Caco-2 (cell line): Measurements from ENCODE around the gene B3GNT7. TPM values are rescaled to one million over a fixed set of nuclear protein-coding genes. Genes with fewer than 3 reads are reported as not detected.

ENCODE experiments used
- BruUV-seq: library from RNA; stranded (reverse); fragments of 400-500 nt; replicated peaks from 2 replicates; lab custom pipeline; 2021; lab: Mats Ljungman, UMichigan
- CTCF ChIA-PET: fragments of 300-600 bp; sonication (Branson Sonifier 250); formaldehyde crosslinking; loops from one replicate; lab custom pipeline; 2022; ENCODE audit warnings: antibody characterized with exemption; lab: Charles Lee
- POLR2A ChIA-PET: fragments of 300-600 bp; sonication (Branson Sonifier 250); formaldehyde crosslinking; loops from one replicate; lab custom pipeline; 2022; ENCODE audit warnings: antibody characterized with exemption; lab: Charles Lee
- DNase-seq, 2 experiments: peaks; one replicate each; pipeline versions ENCODE4 v3.0.0 to v3.0.0-alpha.2; 2020 to 2022
- H3K27me3 ChIP-seq: replicated peaks from 2 replicates; pipeline ENCODE4 v1.6.0; 2011; ENCODE audit warnings: low read length; ENCODE audit not compliant: control insufficient read depth, insufficient read depth
- H3K36me3 ChIP-seq: 2 replicates; pipeline ENCODE4 v1.5.1; 2011; ENCODE audit warnings: low read length; ENCODE audit not compliant: control insufficient read depth, insufficient read depth
- H3K4me1 ChIP-seq: fragments of 250-450 bp; sonication (Bioruptor Pico); 2 replicates; pipeline ENCODE4 v1.5.1; 2020; ENCODE audit warnings: mild to moderate bottlenecking
- H3K4me3 ChIP-seq: 2 replicates; pipeline ENCODE4 v1.5.1; 2011; ENCODE audit warnings: low read depth, mild to moderate bottlenecking, control low read depth, low read length
- H3K9me3 ChIP-seq: fragments of 250-450 bp; sonication (Bioruptor Pico); 2 replicates; pipeline ENCODE4 v1.5.1; 2020; ENCODE audit warnings: mild to moderate bottlenecking, moderate library complexity
- H3K27ac Mint-ChIP-seq: one replicate; pipeline ENCODE4 v1.8.0; 2022; ENCODE audit warnings: mixed read lengths; ENCODE audit not compliant: unreplicated experiment
- H3K27me3 Mint-ChIP-seq: one replicate; pipeline ENCODE4 v1.8.0; 2022; ENCODE audit warnings: mixed read lengths; ENCODE audit not compliant: insufficient read depth, unreplicated experiment
- H3K36me3 Mint-ChIP-seq: one replicate; pipeline ENCODE4 v1.8.0; 2022; ENCODE audit warnings: mild to moderate bottlenecking, mixed read lengths; ENCODE audit not compliant: insufficient read depth, unreplicated experiment
- H3K4me1 Mint-ChIP-seq: one replicate; pipeline ENCODE4 v1.8.0; 2022; ENCODE audit warnings: low read depth, mixed read lengths; ENCODE audit not compliant: unreplicated experiment
- H3K4me3 Mint-ChIP-seq: one replicate; pipeline ENCODE4 v1.8.0; 2022; ENCODE audit warnings: mild to moderate bottlenecking, moderate library complexity, mixed read lengths; ENCODE audit not compliant: unreplicated experiment
- H3K9me3 Mint-ChIP-seq: one replicate; pipeline ENCODE4 v1.8.0; 2022; ENCODE audit warnings: mixed read lengths; ENCODE audit not compliant: unreplicated experiment
- intact Hi-C: fragments of 100-400 bp; cut with micrococcal nuclease; formaldehyde crosslinking; loops from one replicate; pipeline ENCODE4 v1.10.0; 2022; ENCODE audit not compliant: unreplicated experiment
- total RNA-seq: library from RNA; stranded (reverse); gene quantifications from 2 replicates; pipeline ENCODE4 v1.2.3, GENCODE V29; 2022
- TF ChIP-seq, protein P1 (sequence below), 2 experiments: fragments of 200-600 bp in 1 of 2; IDR thresholded peaks; 1 replicate in 1 of 2; 2 replicates in 1 of 2; pipeline versions ENCODE4 v1.5.1 to v1.8.0; 2011 to 2022; ENCODE audit warnings: antibody characterized with exemption in 1 of 2, control low read depth in 1 of 2, inconsistent platforms in 1 of 2, low read depth in 1 of 2, low read length in 1 of 2, mild to moderate bottlenecking in 1 of 2, moderate library complexity in 1 of 2; ENCODE audit not compliant: insufficient read depth in 1 of 2, severe bottlenecking in 1 of 2, unreplicated experiment in 1 of 2

B3GNT7 gene
- total RNA-seq, 1 experiment from 2014 or later, result 2.7 TPM

- Mint-ChIP-seq H3K27me3 (no peaks in the 10 kb centered on the region), H3K27ac (no peak overlapping the region), H3K4me3 (no peak overlapping the region), H3K36me3 (no peaks in the 10 kb centered on the region), H3K9me3 (no peaks in the 10 kb centered on the region), H3K4me1 (no peaks in the 10 kb centered on the region)
- Histone ChIP-seq H3K27me3 (no peaks in the 10 kb centered on the region), H3K4me1 (peaks cover 7% of the 10 kb centered on the region; the same call in 1 of the 2 replicates), H3K36me3 (no peaks in the 10 kb centered on the region), H3K9me3 (no peaks in the 10 kb centered on the region), H3K4me3 (no peak overlapping the region)
- intact Hi-C loops, result no loop called here
- POLR2A ChIA-PET, result no interaction called here
- CTCF ChIA-PET, result no interaction called here
- no TSS peak for BruUV-seq
- no peak for DNase-seq
- TF ChIP-seq, protein P1, sequence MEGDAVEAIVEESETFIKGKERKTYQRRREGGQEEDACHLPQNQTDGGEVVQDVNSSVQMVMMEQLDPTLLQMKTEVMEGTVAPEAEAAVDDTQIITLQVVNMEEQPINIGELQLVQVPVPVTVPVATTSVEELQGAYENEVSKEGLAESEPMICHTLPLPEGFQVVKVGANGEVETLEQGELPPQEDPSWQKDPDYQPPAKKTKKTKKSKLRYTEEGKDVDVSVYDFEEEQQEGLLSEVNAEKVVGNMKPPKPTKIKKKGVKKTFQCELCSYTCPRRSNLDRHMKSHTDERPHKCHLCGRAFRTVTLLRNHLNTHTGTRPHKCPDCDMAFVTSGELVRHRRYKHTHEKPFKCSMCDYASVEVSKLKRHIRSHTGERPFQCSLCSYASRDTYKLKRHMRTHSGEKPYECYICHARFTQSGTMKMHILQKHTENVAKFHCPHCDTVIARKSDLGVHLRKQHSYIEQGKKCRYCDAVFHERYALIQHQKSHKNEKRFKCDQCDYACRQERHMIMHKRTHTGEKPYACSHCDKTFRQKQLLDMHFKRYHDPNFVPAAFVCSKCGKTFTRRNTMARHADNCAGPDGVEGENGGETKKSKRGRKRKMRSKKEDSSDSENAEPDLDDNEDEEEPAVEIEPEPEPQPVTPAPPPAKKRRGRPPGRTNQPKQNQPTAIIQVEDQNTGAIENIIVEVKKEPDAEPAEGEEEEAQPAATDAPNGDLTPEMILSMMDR (IDR thresholded peaks at IDR 0.05; ENCODE audit: insufficient read depth in 1 of 2, low read depth in 1 of 2, low read length in 1 of 2, severe bottlenecking in 1 of 2, unreplicated experiment in 1 of 2), result no peak
These were observed 11.9 kb upstream of the B3GNT7 start for GRCh38 chr2:231383416-231384108.

DNA sequence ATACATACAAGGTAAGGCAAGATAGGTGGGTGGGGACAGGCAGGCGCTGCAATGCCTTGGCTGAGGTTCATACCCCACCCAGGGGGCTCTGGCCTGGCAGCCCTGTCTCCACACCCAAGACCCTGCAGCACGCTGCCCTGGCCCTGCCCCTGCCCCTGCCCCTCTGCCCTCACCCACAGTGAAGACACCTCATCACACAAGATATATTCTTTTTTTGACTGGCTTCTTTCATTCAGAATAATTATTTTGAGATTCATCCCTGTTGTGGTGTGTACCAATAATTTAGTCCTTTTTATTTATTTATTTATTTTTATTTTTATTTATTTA is 11.4 kb upstream of the B3GNT7 start:
- Histone ChIP-seq H3K27me3 (no peaks in the 10 kb centered on the region), H3K9me3 (no peaks in the 10 kb centered on the region), H3K4me3 (no peak overlapping the region), H3K4me1 (0 out of 2 replicates have a peak, but pooled peaks cover 5% of the 10 kb centered on the region), H3K36me3 (no peaks in the 10 kb centered on the region)
- no peaks in the 10 kb centered on the region for H3K27me3 Mint-ChIP-seq
- TF ChIP-seq, protein P1 (IDR thresholded peaks at IDR 0.05; ENCODE audit: insufficient read depth in 1 of 2, low read depth in 1 of 2, low read length in 1 of 2, severe bottlenecking in 1 of 2, unreplicated experiment in 1 of 2), result no peak
- DNase-seq, result no peak
- H3K36me3 Mint-ChIP-seq, result no peaks in the 10 kb centered on the region
- ChIA-PET POLR2A (no interaction called here), CTCF (no interaction called here)
- BruUV-seq, result no TSS peak
- H3K4me1 Mint-ChIP-seq, result no peaks in the 10 kb centered on the region
- intact Hi-C loops, result no loop called here
- H3K9me3 Mint-ChIP-seq, result no peaks in the 10 kb centered on the region
- H3K27ac Mint-ChIP-seq, result no peak overlapping the region
- no peak overlapping the region for H3K4me3 Mint-ChIP-seq

- TF ChIP-seq, protein P1 (IDR thresholded peaks at IDR 0.05; ENCODE audit: insufficient read depth in 1 of 2, low read depth in 1 of 2, low read length in 1 of 2, severe bottlenecking in 1 of 2, unreplicated experiment in 1 of 2), result no peak
- Mint-ChIP-seq H3K4me3 (no peak overlapping the region), H3K36me3 (no peaks in the 10 kb centered on the region), H3K27ac (no peak overlapping the region), H3K27me3 (no peaks in the 10 kb centered on the region), H3K4me1 (no peaks in the 10 kb centered on the region), H3K9me3 (no peaks in the 10 kb centered on the region)
- H3K9me3 ChIP-seq, result no peaks in the 10 kb centered on the region
- intact Hi-C loops, result no loop called here
- no TSS peak for BruUV-seq
- no peaks in the 10 kb centered on the region for H3K36me3 ChIP-seq
- POLR2A ChIA-PET, result no interaction called here
- H3K4me3 ChIP-seq, result no peak overlapping the region
- H3K27me3 ChIP-seq, result no peaks in the 10 kb centered on the region
- CTCF ChIA-PET, result no interaction called here
- DNase-seq, result no peak
- H3K4me1 ChIP-seq, result 0 out of 2 replicates have a peak, but pooled peaks cover 1% of the 10 kb centered on the region
These were observed 10.5 kb upstream of the B3GNT7 start for GRCh38 chr2:231384970-231385369.
